T47D (cell line): ENCODE results near the gene MMGT1.
"Not testable (repeated sequence)": the region's sequence is repeated elsewhere in the genome, so short reads cannot be mapped to it uniquely, and the experiment has no call there.

ENCODE experiments used
- DNase-seq, 2 experiments: peaks; one replicate each; pipeline versions ENCODE4 v3.0.0 to v3.0.0-alpha.2; 2011 to 2012; ENCODE audit warnings: low read depth in 1 of 2, low spot score in 1 of 2
- JUND ChIP-seq: IDR thresholded peaks from 2 replicates; pipeline ENCODE4 v1.6.1; 2012; ENCODE audit warnings: low read depth
- in situ Hi-C: cut with HindIII; loops from 2 replicates; pipeline ENCODE4 v1.10.0; 2016; ENCODE audit warnings: low sequenced_read_pairs, low pct_unique_long_range_greater_than_20kb

Gene MMGT1

DNA sequence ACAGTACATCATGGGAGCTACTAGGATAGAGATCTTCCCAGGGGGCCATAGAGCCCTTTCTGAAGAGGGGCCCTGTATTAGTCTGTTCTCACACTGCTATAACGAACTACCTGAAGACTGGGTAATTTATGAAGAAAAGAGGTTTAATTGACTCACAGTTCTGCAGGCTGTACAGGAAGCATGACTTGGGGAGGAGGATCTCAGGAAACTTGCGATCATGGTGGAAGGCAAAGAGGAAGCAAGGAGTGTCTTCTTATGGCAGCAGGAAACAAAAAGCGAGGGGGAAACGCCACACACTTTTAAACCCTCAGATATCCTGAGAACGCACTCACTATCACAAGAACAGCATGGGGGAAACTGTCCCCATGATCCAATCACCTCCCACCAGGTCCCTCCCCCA, 7.2 kb upstream of the MMGT1 start:
- in situ Hi-C loops = no loop called here
- no peak for DNase-seq
- TF ChIP-seq JUND = no peak

DNA sequence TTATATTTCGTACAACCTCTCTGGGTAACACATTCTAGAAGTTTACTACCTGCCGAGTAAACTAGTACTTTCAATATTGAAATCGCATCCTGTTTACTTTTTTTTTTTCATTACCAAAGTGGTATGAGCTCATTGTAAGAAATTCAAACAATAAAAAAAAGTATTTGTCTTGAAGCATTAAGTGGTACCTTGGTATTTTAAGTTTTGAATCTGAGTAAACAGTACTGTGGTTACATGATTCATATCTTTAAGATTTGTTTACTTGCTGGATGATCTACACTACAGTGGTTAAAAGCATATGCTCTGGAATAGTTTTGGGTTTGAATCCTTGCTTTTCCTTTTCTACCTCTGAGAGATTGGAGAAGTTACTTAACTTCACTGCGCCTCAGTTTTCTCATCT, 3.8 kb upstream of the MMGT1 start:
- TF ChIP-seq JUND = no peak
- DNase-seq = peak in 1 of 2 experiments; percentile 13
- in situ Hi-C loops = no loop called here

DNA sequence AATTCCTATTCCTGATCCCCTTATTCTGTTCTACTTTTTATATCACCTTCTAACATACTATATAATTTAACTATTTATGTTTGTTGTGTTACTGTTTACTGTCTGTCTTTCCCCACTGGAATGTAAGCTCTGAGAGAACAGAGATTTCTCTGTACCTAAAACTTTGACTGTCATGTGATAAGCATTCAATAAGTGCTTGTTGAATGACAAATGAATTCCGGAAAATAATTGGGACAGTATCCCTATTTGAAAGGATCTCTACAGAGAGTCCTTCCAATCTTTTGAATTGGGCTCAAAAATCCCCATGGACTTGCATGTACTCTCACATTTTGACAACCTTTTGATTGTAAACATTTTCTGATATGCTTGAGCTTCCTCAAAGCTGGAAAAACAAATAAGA, 1.6 kb upstream of the MMGT1 start:
- TF ChIP-seq JUND = no peak
- DNase-seq = no peak
- in situ Hi-C loops = no loop called here

DNA sequence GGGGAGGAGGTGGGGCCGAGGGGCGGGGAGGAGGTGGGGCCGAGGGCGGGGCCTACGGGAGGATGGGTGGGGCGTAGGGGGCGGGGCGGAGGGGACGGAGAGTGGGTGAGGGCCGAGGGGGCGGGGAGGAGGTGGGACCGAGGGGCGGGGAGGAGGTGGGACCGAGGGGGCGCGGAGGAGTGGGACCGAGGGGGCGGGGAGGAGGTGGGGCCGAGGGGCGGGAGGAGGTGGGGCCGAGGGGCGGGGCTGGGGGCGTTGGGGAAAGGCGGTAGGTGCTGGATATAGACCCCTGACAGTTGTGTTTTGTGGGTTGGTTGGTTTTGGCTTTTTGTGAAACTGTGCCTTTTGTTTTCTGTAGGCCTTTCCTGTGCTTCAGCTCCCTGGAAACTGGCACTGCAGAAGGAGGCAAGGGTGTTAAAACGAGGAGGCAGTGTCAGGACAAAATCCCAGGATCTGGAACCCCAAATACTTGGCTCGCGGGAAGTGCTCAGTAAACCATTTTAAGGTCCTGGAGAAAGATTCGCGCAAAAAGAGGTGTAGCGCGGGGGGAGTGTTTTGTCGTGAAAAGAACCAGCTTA, 580 bp upstream of the MMGT1 start:
- in situ Hi-C loops = no loop called here

DNA sequence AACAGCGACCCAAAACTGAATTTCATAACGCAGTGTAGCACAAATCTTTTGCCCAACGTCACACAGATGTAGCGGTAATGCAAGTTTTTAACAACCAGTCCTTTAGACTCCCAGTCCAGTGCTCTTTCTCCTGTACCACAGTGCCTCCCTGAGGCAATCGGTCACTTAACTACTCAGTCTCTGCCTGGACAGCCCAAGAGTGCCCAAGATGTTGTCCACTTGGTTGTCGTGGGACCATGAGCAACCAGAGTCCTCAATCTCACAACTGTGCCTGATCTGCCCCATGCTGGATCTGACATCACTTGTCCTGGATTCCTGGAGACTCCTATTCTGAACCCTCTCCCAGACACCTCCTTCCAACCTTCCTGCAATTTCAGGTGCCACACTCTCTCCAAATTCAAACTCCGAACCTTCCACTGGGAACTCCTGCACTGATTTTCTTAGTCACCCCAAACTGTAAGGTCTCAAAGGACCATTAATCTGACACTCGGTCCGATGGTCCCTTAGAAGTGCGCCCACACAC, 702 bp downstream of the MMGT1 start:
- TF ChIP-seq JUND = no peak

More for the DNA sequence above, 580 bp upstream of the MMGT1 start:
- no peak for TF ChIP-seq JUND
- peak in 1 of 2 experiments; percentile 65 for DNase-seq

DNA sequence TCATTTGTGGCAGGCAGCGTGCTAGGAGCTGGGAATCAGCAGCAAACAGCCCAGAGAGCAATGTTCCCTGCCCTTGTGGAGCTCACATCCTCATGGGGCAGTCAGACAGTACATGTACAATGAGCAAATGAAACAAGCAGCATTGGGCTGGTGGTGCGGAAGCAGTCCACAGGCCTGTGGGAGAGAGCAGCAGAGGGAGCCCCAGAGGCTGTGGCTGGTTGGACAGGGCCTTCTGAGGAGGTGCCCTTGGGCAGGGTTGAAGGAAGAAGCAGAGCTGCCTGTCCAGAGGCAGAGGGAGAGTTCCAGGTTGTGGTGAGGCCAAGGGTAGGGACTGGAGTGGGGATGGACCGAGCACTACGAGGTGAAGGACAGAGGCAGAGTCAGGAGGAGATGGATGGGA, 22.5 kb downstream of the MMGT1 start:
- no peak for DNase-seq
- in situ Hi-C loops = no loop called here
- TF ChIP-seq JUND = no peak

More for the DNA sequence above, 702 bp downstream of the MMGT1 start:
- in situ Hi-C loops = no loop called here
- peak in 1 of 2 experiments; percentile 37 for DNase-seq

DNA sequence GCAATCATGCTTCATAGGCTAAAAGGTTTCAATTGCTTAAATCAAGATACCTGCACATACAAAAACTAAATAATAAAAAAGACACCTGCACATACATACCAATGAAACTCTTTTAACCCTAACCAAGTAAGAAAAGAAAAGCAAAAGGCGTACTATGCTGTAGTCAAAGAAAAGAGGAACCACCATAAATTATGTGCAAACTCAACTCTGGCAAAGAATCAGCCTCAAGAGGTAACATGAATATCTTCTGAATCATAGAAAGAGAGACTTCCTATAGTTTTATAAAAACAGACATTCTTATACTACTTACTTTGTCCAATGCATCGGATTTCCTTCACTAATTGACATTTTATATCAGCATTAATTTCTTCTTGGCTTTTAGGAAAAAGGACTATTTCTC, 29.3 kb downstream of the MMGT1 start:
- in situ Hi-C loops = no loop called here

DNA sequence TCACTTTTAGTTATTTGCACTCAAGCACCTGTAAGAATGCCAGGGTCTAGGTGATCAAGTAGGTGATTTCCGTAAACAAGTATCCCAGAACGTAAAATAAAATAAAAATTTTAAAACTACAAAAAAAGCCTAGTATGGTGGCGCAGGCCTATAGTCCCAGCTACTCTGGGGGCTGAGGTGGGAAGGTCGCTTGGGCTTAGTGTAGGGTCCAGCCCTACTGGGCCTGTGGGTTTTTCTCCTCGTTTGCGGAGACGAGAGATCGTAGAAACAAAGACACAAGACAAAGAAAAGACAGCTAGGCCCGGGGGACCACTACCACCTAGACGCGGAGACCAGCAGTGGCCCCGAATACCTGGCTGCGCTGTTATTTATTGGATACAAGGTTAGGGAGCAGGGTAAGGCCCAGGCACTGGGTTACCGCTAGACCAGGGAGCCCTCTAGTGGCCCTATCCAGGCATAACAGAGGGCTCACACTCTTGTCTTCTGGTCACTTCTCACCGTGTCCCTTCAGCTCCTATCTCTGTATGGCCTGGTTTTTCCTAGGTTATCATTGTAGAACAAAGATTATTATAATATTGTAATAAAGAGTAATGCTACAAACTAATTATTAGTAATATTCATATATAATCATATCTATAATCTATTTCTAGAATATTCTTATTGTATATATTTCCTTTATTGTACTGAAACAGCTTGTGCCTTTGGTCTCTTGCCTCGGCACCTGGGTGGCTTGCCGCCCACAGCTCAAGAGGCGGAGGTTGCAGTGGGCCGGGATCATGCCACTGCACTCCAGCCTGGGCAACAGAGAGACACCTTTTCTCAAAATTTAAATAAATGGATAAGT, 41.9 kb downstream of the MMGT1 start:
- DNase-seq = peak in 1 of 2 experiments; percentile 42
- in situ Hi-C loops = no loop called here
- no peak for TF ChIP-seq JUND

More for the DNA sequence above, 29.3 kb downstream of the MMGT1 start:
- DNase-seq = no peak
- TF ChIP-seq JUND = no peak

DNA sequence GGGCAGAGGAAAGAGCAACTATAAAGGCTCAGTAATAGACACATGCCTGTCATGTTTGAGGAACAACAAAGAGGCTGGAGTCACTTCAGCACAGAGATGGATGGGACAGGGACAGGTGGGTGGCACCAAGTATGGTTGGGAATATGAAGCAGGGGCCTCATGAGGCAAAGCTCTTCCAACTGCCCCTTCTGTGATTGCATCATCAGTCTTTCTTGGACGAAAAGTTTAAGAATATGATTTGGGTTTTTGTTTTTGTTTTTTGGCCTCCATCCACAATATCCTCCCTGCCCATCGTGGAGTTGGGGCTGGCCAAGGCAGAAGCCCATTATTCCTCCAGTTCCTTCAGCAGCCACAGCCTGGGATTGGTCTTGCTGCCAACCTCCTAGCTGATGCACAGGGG, 45.9 kb downstream of the MMGT1 start:
- in situ Hi-C loops = no loop called here
- DNase-seq = no peak
- TF ChIP-seq JUND = no peak

DNA sequence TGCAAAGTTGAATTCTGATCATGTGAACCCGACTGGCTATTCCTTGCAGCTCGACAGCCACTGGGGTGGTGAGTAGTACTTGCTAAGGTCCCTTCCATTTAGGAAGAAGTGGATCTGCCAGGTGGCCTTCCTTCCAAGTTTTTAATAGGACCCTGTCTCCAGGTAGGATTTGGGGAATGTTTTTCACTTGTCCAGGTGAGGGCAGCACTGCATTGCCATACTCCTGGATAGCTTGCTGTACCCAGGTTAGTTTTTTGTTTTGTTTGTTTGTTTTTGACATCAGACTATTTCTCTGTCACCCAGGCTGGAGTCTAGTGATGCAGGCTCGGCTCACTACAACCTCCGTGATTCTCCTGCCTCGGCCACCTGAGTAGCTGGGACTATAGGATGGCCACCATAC, 50.4 kb downstream of the MMGT1 start:
- in situ Hi-C loops = no loop called here
- peak; percentile 0 to 17 for DNase-seq
- no peak for TF ChIP-seq JUND

DNA sequence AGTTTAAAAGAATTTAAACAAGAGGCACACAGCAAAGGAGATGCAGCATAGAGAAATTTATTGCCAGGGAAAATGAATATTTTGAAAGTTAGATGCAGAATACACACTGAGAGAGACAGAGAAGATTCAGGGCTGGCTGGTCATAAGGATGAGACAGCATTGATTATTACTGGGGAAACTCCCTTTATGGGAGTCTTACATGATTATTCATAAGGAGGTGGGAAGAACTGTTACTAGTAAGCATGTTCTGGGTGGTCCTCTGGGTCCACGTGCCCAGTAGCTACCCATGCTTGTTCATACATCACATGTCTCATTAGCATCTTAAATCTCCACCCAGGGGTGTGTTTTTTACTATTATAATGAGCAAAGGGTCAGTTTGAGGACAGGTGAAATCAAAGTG, 53.3 kb downstream of the MMGT1 start:
- DNase-seq, in situ Hi-C loops: not testable (repeated sequence)

DNA sequence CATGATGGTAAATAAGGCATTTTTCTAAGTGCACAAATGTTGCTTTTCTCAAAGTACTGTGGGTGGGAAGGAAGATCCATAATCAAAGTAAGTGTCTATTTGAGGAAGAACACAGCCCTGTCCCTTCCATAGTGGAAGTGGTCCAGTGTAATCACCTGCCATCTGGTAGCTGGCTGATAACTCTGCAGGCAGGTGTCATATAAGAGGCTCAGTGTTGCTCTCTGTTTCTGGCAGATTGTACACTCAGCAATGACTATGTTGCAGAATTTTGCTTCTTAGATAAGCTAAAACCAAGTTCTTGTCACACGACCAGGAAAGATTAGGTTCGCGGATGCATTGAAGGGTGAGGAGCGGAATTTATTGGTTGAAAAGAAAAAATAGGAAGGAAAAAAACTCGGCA, 59.4 kb downstream of the MMGT1 start:
- no peak for TF ChIP-seq JUND
- no peak for DNase-seq
- in situ Hi-C loops = no loop called here
